Fibroblast of pulmonary artery (primary cell): Measurements from ENCODE around the gene SLC29A2.

ENCODE experiments used
- DNase-seq: peaks from one replicate; pipeline ENCODE4 v3.0.0-alpha.2; 2010; ENCODE audit warnings: low read depth
- H3K4me3 ChIP-seq: replicated peaks from 2 replicates; pipeline ENCODE4 v1.5.1; 2011; ENCODE audit warnings: low read depth, mild to moderate bottlenecking, control low read depth, low read length, moderate library complexity
- CTCF ChIP-seq: IDR thresholded peaks from 2 replicates; pipeline ENCODE4 v1.5.1; 2011; ENCODE audit warnings: mild to moderate bottlenecking, control low read depth, low read length, inconsistent platforms; ENCODE audit errors: missing control alignments

Gene SLC29A2

GRCh38 chr11:66316849-66317251 lies 54.7 kb downstream of the SLC29A2 start, which contains the start of gene CD248:
Gene CD248, minus strand, starts transcription at chr11:66317044. Its CDS starts 17 bp downstream, at chr11:66317027.
- peak within 1 kb of the TSS; percentile 60 for H3K4me3 ChIP-seq
- DNase-seq: peak; percentile 86
- no peak for TF ChIP-seq CTCF

GRCh38 chr11:66315921-66316811 lies 55.4 kb downstream of the SLC29A2 start:
- no peak for DNase-seq
- H3K4me3 ChIP-seq: peak overlapping the region; percentile 60
- TF ChIP-seq CTCF: no peak

- TF ChIP-seq CTCF: no peak
- no peak for DNase-seq
- H3K4me3 ChIP-seq: peak overlapping the region; percentile 60
Observed at GRCh38 chr11:66315498-66315885, 56.1 kb downstream of the SLC29A2 start.

GRCh38 chr11:66314561-66315497 lies 56.7 kb downstream of the SLC29A2 start:
- peak overlapping the region; percentile 60 for H3K4me3 ChIP-seq
- no peak for TF ChIP-seq CTCF
- no peak for DNase-seq

- peak overlapping the region; percentile 60 for H3K4me3 ChIP-seq
Observed at GRCh38 chr11:66314186-66314501, 57.4 kb downstream of the SLC29A2 start.

More at GRCh38 chr11:66314186-66314501, 57.4 kb downstream of the SLC29A2 start:
- DNase-seq: no peak
- TF ChIP-seq CTCF: no peak
